Lung (tissue), 12 donors: ENCODE results near the gene KLF12. TPM values are rescaled to one million over a fixed set of nuclear protein-coding genes. Genes with fewer than 3 reads are reported as not detected.

Experiments used
- ATAC-seq: fragments of 200-7000 bp; cut with Tn5 transposase; one replicate; pipeline ENCODE4 v1.9.1; 2020; ENCODE audit warnings: moderate number of reproducible peaks; ENCODE audit not compliant: insufficient read depth, low FRiP score
- DNase-seq, 3 donors: peaks; one replicate each; pipeline ENCODE4 v3.0.0-alpha.2; 2013 to 2017
- H3K27ac ChIP-seq, 2 donors: one replicate each; pipeline ENCODE4 v1.5.1; 2013; ENCODE audit warnings: mild to moderate bottlenecking in 2 of 2, moderate library complexity in 2 of 2, control low read depth in 1 of 2, inconsistent platforms in 1 of 2, low read depth in 1 of 2, low read length in 1 of 2
- H3K27me3 ChIP-seq, 3 donors: one replicate each; pipeline ENCODE4 v1.5.1; 2013; ENCODE audit warnings: low read length in 2 of 3; ENCODE audit not compliant: control insufficient read depth in 3 of 3, insufficient read depth in 3 of 3
- H3K36me3 ChIP-seq, 4 donors: one replicate each; pipeline ENCODE4 v1.5.1; 2013; ENCODE audit warnings: low read length in 4 of 4, mild to moderate bottlenecking in 1 of 4, moderate library complexity in 1 of 4; ENCODE audit not compliant: control insufficient read depth in 4 of 4, insufficient read depth in 4 of 4
- H3K4me1 ChIP-seq, 5 donors: one replicate each; pipeline ENCODE4 v1.5.1; 2013; ENCODE audit warnings: low read length in 5 of 5, mild to moderate bottlenecking in 2 of 5, moderate library complexity in 1 of 5; ENCODE audit not compliant: control insufficient read depth in 5 of 5, insufficient read depth in 5 of 5
- H3K4me3 ChIP-seq: one replicate; pipeline ENCODE4 v1.5.1; 2013; ENCODE audit warnings: mild to moderate bottlenecking, control low read depth, moderate library complexity
- H3K9ac ChIP-seq, 2 donors: one replicate each; pipeline ENCODE4 v1.5.1; 2013; ENCODE audit warnings: low read length in 2 of 2, control low read depth in 1 of 2; ENCODE audit not compliant: insufficient read depth in 1 of 2
- H3K9me3 ChIP-seq, 4 donors: one replicate each; pipeline ENCODE4 v1.5.1; 2013; ENCODE audit warnings: low read length in 3 of 4, mild to moderate bottlenecking in 1 of 4, moderate library complexity in 1 of 4; ENCODE audit not compliant: control insufficient read depth in 4 of 4, insufficient read depth in 3 of 4
- WGBS, 2 donors: extraction: QIAGEN DNeasy Blood & Tissue Kit; methylation state at CpG; one replicate each; pipeline ENCODE4 v1.1.7; 2013; 5-methylcytosine and 5-hydroxymethylcytosine counted together
- polyA plus RNA-seq, 2 donors: library from polyadenylated mRNA; stranded (reverse); fragments of 200-250 nt; gene quantifications; one replicate each; pipeline ENCODE4 v1.2.1, GENCODE V29; 2013
- total RNA-seq, 2 donors: library from RNA; depleted of rRNA in 1 of 2; stranded (reverse); fragments of >200 nt in 1 of 2; gene quantifications; one replicate each; pipeline ENCODE4 v1.2.1, GENCODE V29; 2014 to 2021
- TF ChIP-seq, protein P1 (sequence below): IDR thresholded peaks from 2 replicates; pipeline ENCODE4 v1.5.1; 2012; ENCODE audit warnings: mild to moderate bottlenecking; ENCODE audit errors: control extremely low read depth, extremely low read depth
- donor health status: control.
- donor health status: control.
- donor health status: Bipolar disorder and iron deficiency.
- donor health status: healthy.
- donor health status: DM: yes; HTN: yes; CAD: no.

KLF12 gene
- total and polyA plus RNA-seq, 4 donors = 0.77 to 26.8 (median 4.8) TPM

DNA sequence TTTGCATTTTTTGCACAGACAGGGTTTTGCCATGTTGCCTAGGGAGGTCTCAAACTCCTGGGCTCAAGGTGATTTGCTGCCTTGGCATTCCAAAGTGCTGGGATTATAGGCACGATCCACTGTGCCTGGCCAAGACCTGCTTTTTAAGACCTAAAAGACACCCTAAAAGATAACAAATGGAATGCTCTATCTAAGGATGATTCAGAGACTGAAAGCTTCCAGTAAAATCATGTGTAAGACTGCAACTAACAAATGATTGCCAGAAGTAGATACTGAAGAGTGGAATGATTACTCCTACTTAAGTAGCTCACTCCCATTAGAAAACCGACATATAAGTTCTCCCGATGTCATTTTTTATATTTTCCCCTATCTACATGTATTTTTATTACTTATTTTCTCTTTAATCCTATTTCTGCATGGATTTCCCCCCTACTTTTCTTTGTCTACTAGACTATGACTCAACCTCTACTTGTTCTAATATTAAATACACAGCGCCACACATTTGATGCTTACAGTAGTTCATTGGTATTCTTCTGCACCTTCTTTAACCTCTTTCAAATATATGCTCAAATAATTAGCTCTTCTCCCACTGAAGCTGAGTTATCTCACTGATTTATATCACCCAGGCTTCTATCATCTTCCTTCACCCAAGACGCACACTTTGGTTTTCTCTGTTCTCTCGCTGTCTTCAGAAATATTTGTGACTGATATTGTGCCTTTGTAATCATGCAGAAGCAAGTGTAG lies 32.2 kb upstream of the KLF12 start:
- WGBS, 2 donors = 93 to 96% methylated on average over 6 of the region's 6 CpGs
- peaks cover 0 to 3% (median 0%) of the 10 kb centered on the region in 4 donors for H3K9me3 ChIP-seq

DNA sequence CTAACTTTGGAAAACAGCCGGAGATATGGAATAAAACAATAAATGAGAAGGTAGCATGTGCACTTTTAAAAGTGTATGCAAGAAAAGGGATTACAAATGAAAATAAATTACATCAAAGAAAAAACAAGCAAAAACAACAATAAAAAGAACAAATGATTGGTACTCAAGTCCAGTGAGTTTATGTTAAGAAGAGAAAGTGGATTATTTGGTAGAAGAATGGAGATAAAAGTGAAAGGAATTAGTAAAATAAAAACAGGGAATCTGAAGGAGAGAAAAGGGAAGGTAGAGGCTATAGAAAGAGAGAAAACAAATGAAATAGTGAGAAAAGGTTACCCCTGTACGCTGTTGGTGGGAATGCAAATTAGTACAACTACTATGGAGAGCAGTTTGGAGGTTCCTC lies 28.6 kb upstream of the KLF12 start:
- TF ChIP-seq, protein P1, sequence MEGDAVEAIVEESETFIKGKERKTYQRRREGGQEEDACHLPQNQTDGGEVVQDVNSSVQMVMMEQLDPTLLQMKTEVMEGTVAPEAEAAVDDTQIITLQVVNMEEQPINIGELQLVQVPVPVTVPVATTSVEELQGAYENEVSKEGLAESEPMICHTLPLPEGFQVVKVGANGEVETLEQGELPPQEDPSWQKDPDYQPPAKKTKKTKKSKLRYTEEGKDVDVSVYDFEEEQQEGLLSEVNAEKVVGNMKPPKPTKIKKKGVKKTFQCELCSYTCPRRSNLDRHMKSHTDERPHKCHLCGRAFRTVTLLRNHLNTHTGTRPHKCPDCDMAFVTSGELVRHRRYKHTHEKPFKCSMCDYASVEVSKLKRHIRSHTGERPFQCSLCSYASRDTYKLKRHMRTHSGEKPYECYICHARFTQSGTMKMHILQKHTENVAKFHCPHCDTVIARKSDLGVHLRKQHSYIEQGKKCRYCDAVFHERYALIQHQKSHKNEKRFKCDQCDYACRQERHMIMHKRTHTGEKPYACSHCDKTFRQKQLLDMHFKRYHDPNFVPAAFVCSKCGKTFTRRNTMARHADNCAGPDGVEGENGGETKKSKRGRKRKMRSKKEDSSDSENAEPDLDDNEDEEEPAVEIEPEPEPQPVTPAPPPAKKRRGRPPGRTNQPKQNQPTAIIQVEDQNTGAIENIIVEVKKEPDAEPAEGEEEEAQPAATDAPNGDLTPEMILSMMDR = no peak
- H3K4me1 ChIP-seq = peaks cover 0 to 6% (median 0%) of the 10 kb centered on the region in 5 donors
- H3K9me3 ChIP-seq = peaks cover 0 to 3% (median 0%) of the 10 kb centered on the region in 4 donors
- ATAC-seq (no peak), DNase-seq (no peak)
- no peak overlapping the region for H3K4me3 ChIP-seq
- H3K9ac ChIP-seq = no peak overlapping the region
- H3K36me3 ChIP-seq = no peaks in the 10 kb centered on the region
- 96 to 97% methylated on average over 2 of the region's 2 CpGs for WGBS, 2 donors
- peaks cover 0 to 3% (median 0%) of the 10 kb centered on the region in 3 donors for H3K27me3 ChIP-seq
- no peak overlapping the region for H3K27ac ChIP-seq

More for the DNA sequence above, 32.2 kb upstream of the KLF12 start:
- DNase-seq = no peak
- Histone ChIP-seq H3K36me3 (no peaks in the 10 kb centered on the region), H3K27ac (no peak overlapping the region), H3K27me3 (peaks cover 0 to 3% (median 0%) of the 10 kb centered on the region in 3 donors), H3K4me3 (no peak overlapping the region), H3K9ac (no peak overlapping the region), H3K4me1 (peaks cover 0 to 8% (median 5%) of the 10 kb centered on the region in 5 donors)
- no peak for ATAC-seq
- TF ChIP-seq, protein P1 = no peak

DNA sequence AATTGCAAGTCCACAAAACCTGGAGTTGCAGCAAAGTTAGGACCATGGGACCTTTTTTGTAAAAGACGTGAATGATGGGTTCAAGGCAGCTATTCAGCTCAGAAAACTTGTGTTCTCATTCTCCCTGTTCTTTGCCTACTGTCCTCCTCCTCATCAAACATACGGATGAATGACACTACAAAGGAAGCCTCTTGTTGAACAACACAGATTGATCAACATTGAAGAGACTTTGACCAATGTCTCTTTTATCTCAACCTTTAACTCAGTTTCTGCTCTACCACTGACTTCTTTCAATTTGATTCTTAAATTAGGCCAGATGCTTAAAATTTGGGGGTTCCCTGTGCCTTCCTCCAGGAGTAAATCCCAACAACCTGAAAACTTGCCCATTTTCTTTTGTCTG lies 27.9 kb upstream of the KLF12 start:
- DNase-seq (no peak), ATAC-seq (no peak)
- H3K4me3 ChIP-seq = no peak overlapping the region
- H3K4me1 ChIP-seq = peaks cover 0 to 9% (median 0%) of the 10 kb centered on the region in 5 donors
- no peak overlapping the region for H3K9ac ChIP-seq
- H3K27me3 ChIP-seq = peaks cover 0 to 3% (median 0%) of the 10 kb centered on the region in 3 donors
- no peak overlapping the region for H3K27ac ChIP-seq
- 96% methylated on average over 2 of the region's 2 CpGs for WGBS, 2 donors
- no peaks in the 10 kb centered on the region for H3K36me3 ChIP-seq
- TF ChIP-seq, protein P1 = no peak
- H3K9me3 ChIP-seq = peaks cover 0 to 3% (median 0%) of the 10 kb centered on the region in 4 donors
